Stomach (tissue), 9 donors: Measurements from ENCODE around the gene BPIFB4. TPM values are rescaled to one million over a fixed set of nuclear protein-coding genes. Genes with fewer than 3 reads are reported as not detected.

ENCODE experiments used
- DNase-seq, 2 donors: peaks; one replicate each; pipeline versions ENCODE4 v3.0.0 to v3.0.0-alpha.2; 2013 to 2019
- H3K27ac ChIP-seq, 5 donors: fragments of 200-600 bp in 4 of 5; sonication (generic) in 4 of 5; one replicate each; pipeline ENCODE4 v1.5.1; 2013 to 2019; ENCODE audit warnings: mild to moderate bottlenecking in 1 of 5, moderate library complexity in 1 of 5
- H3K27me3 ChIP-seq, 3 donors: fragments of 200-600 bp; sonication (generic); one replicate each; pipeline ENCODE4 v1.5.1; 2017 to 2019; ENCODE audit warnings: mixed run types in 1 of 3
- H3K36me3 ChIP-seq, 4 donors: fragments of 200-600 bp; sonication (generic); 1 replicate in 3 of 4; 2 replicates in 1 of 4; pipeline ENCODE4 v1.5.1; 2016 to 2019
- H3K4me1 ChIP-seq, 4 donors: fragments of 200-600 bp; sonication (generic); one replicate each; pipeline ENCODE4 v1.5.1; 2016 to 2019
- H3K4me3 ChIP-seq, 4 donors: fragments of 200-600 bp; sonication (generic) in 3 of 4; one replicate each; pipeline ENCODE4 v1.5.1; 2016 to 2019; ENCODE audit warnings: mild to moderate bottlenecking in 1 of 4
- H3K9me3 ChIP-seq, 4 donors: fragments of 200-600 bp; sonication (generic); one replicate each; pipeline ENCODE4 v1.5.1; 2016 to 2019
- CTCF ChIP-seq, 7 experiments: fragments of 450-650 bp in 4 of 7; fragments of 200-600 bp in 3 of 7; sonication (generic) in 3 of 7; IDR thresholded peaks; one replicate each; pipeline ENCODE4 v1.5.1; 2016 to 2019; ENCODE audit warnings: antibody characterized with exemption in 7 of 7, control low read depth in 2 of 7, mild to moderate bottlenecking in 1 of 7
- EP300 ChIP-seq: sonication (generic); formaldehyde crosslinking; IDR thresholded peaks from one replicate; pipeline ENCODE4 v1.6.1; 2017; ENCODE audit warnings: antibody characterized with exemption
- POLR2A ChIP-seq, 4 donors: fragments of 450-650 bp; IDR thresholded peaks; one replicate each; pipeline ENCODE4 v1.6.1; 2016; ENCODE audit warnings: antibody characterized with exemption in 4 of 4, control low read depth in 2 of 4, mild to moderate bottlenecking in 1 of 4, moderate library complexity in 1 of 4
- POLR2AphosphoS5 ChIP-seq, 3 donors: sonication (generic); formaldehyde crosslinking; IDR thresholded peaks; one replicate each; pipeline ENCODE4 v1.6.1; 2016; ENCODE audit warnings: antibody characterized with exemption in 3 of 3
- WGBS, 5 donors: extraction: QIAGEN DNeasy Blood & Tissue Kit in 3 of 5; methylation state at CpG; one replicate each; pipeline versions ENCODE4 v1.1.5 to v1.1.7; 2013 to 2018; 5-methylcytosine and 5-hydroxymethylcytosine counted together
- intact Hi-C: fragments of 100-400 bp; cut with DNase I; formaldehyde crosslinking; loops from one replicate; pipeline ENCODE4 v1.15.1; 2023; ENCODE audit warnings: low total_unique reads
- polyA plus RNA-seq, 3 donors: library from polyadenylated mRNA; stranded (reverse); fragments of 200-250 nt; gene quantifications; one replicate each; pipeline ENCODE4 v1.2.3, GENCODE V29; 2013
- total RNA-seq, 5 donors: library from RNA; depleted of rRNA; stranded (reverse); fragments of >200 nt; gene quantifications; one replicate each; pipeline versions ENCODE4 v1.1.0 to v1.2.3, GENCODE V29; 2014 to 2016
- donor health status: healthy with polysubstance abuse.
- donor health status: Bipolar disorder and iron deficiency.
- donor health status: healthy.

The BPIFB4 gene
- total and polyA plus RNA-seq, 8 donors, result not detected

- intact Hi-C loops, result no loop called here
- 74 to 77% (median 75%) methylated on average over 6 of the region's 6 CpGs for WGBS, 5 donors
These were observed 46.9 kb upstream of the BPIFB4 start for GRCh38 chr20:33032555-33032954.

GRCh38 chr20:33033381-33033780, 46.1 kb upstream of the BPIFB4 start:
- TF ChIP-seq POLR2AphosphoS5 (IDR thresholded peaks at IDR 0.05) (no peak), CTCF (IDR thresholded peaks at IDR 0.05) (no peak), POLR2A (IDR thresholded peaks at IDR 0.05) (no peak), EP300 (no peak)
- 62 to 78% (median 69%) methylated on average over 5 of the region's 5 CpGs for WGBS, 5 donors
- intact Hi-C loops, result no loop called here
- no peak for DNase-seq
- peaks cover 0 to 12% (median 0%) of the 10 kb centered on the region in 3 donors for H3K27me3 ChIP-seq
- no peaks in the 10 kb centered on the region for H3K36me3 ChIP-seq
- no peaks in the 10 kb centered on the region for H3K4me1 ChIP-seq
- no peak overlapping the region for H3K4me3 ChIP-seq
- H3K9me3 ChIP-seq, result peaks cover 0 to 8% (median 4%) of the 10 kb centered on the region in 4 donors
- no peak overlapping the region for H3K27ac ChIP-seq

More at GRCh38 chr20:33032555-33032954, 46.9 kb upstream of the BPIFB4 start:
- Histone ChIP-seq H3K4me1 (no peaks in the 10 kb centered on the region), H3K36me3 (no peaks in the 10 kb centered on the region), H3K27me3 (peaks cover 0 to 20% (median 0%) of the 10 kb centered on the region in 3 donors), H3K27ac (no peak overlapping the region), H3K9me3 (peaks cover 0 to 8% (median 4%) of the 10 kb centered on the region in 4 donors), H3K4me3 (no peak overlapping the region)
- TF ChIP-seq EP300, result no peak
- DNase-seq, result no peak

- intact Hi-C loops, result no loop called here
- TF ChIP-seq POLR2A (IDR thresholded peaks at IDR 0.05) (no peak), CTCF (IDR thresholded peaks at IDR 0.05) (no peak), POLR2AphosphoS5 (IDR thresholded peaks at IDR 0.05) (no peak), EP300 (no peak)
- WGBS, 5 donors, result 71 to 99% (median 78%) methylated on average over 3 to 5 of the region's 5 CpGs
These were observed 45.3 kb upstream of the BPIFB4 start for GRCh38 chr20:33034115-33034514.

GRCh38 chr20:33034901-33035492, 44.4 kb upstream of the BPIFB4 start:
- Histone ChIP-seq H3K9me3 (peaks cover 0 to 8% (median 4%) of the 10 kb centered on the region in 4 donors), H3K36me3 (no peaks in the 10 kb centered on the region), H3K27ac (no peak overlapping the region), H3K4me1 (no peaks in the 10 kb centered on the region), H3K4me3 (no peak overlapping the region), H3K27me3 (no peaks in the 10 kb centered on the region)
- TF ChIP-seq CTCF (IDR thresholded peaks at IDR 0.05), result no peak
- no peak for TF ChIP-seq POLR2AphosphoS5 (IDR thresholded peaks at IDR 0.05)
- no peak for TF ChIP-seq EP300
- no peak for TF ChIP-seq POLR2A (IDR thresholded peaks at IDR 0.05)
- DNase-seq, result no peak
- intact Hi-C loops, result no loop called here
- 59 to 76% (median 75%) methylated on average over 6 of the region's 6 CpGs for WGBS, 5 donors

More at GRCh38 chr20:33034115-33034514, 45.3 kb upstream of the BPIFB4 start:
- no peak for DNase-seq
- Histone ChIP-seq H3K4me3 (no peak overlapping the region), H3K36me3 (no peaks in the 10 kb centered on the region), H3K27ac (no peak overlapping the region), H3K27me3 (peaks cover 0 to 5% (median 0%) of the 10 kb centered on the region in 3 donors), H3K9me3 (peaks cover 0 to 8% (median 4%) of the 10 kb centered on the region in 4 donors), H3K4me1 (no peaks in the 10 kb centered on the region)

- intact Hi-C loops, result no loop called here
- TF ChIP-seq POLR2AphosphoS5 (IDR thresholded peaks at IDR 0.05) (no peak), CTCF (IDR thresholded peaks at IDR 0.05) (no peak)
- H3K36me3 ChIP-seq, result no peaks in the 10 kb centered on the region
- H3K9me3 ChIP-seq, result peaks cover 0 to 8% (median 4%) of the 10 kb centered on the region in 4 donors
- no peak overlapping the region for H3K4me3 ChIP-seq
- no peaks in the 10 kb centered on the region for H3K4me1 ChIP-seq
- no peak overlapping the region for H3K27ac ChIP-seq
- no peak for DNase-seq
- no peaks in the 10 kb centered on the region for H3K27me3 ChIP-seq
- 52 to 78% (median 64%) methylated on average over 5 of the region's 5 CpGs for WGBS, 5 donors
These were observed 42.0 kb upstream of the BPIFB4 start for GRCh38 chr20:33037456-33037855.
